HG03095 (cell line): ENCODE measurements around the gene FPGT.
"Not testable (repeated sequence)": the region's sequence is repeated elsewhere in the genome, so short reads cannot be mapped to it uniquely, and the experiment has no call there.

Experiments used
- ATAC-seq: cut with Tn5 transposase; IDR thresholded peaks from one replicate; pipeline ENCODE4 v1.9.1; 2021; ENCODE audit warnings: moderate library complexity; ENCODE audit not compliant: unreplicated experiment

The FPGT gene

DNA sequence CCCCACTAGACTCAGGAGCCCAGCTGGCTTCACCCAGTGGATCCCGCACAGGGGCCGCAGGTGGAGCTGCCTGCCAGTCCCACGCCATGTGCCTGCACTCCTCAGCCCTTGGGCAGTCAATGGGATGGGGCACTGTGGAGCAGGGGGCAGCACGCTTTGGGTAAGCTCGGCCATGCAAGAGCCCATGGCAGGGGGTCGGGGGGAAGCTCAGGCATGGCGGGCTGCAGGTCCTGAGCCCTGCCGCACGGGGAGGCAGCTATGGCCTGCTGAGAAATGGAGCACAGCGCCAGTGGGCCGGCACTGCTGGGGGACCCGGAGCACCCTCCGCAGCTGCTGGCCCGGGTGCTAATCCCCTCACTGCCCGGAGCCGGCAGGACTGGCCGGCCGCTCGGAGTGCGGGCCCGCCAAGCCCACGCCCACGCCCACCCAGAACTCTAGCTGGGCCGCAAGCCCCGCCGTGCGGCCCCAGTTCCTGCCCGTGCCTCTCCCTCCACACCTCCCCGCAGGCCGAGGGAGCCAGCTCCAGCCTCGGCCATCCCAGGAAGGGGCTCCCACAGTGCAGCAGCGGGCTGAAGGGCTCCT, 55.3 kb downstream of the FPGT start:
- ATAC-seq, result not testable (repeated sequence)
